Inflammatory macrophage (primary cell): Measurements from ENCODE around the gene MRPL40.
A peak's percentile ranks its signal among the peaks of the same experiment; 100 is the strongest.
"Not testable (repeated sequence)": the region's sequence is repeated elsewhere in the genome, so short reads cannot be mapped to it uniquely, and the experiment has no call there.

ENCODE experiments used
- DNase-seq, 2 donors: peaks; one replicate each; pipeline ENCODE4 v3.0.0-alpha.2; 2020 to 2022

The MRPL40 gene

DNA sequence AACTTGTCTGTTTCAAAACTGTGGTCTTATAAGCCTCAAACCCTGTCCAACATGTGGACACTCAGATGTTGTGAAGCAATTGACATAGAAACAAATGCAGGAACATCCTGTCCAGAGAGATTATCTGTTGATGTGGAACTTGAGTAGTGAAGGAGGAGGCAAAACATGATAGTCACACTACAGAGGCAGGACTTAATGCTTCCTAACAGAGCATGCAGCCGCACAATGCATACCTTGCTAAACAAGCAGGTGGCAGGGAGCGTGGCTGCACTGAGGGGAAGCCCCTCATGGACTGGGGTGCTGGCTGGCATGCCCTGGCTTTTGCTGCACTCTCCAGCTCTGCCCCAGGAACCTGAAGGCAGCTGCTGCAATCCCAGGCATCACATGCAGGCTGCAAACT lies 9.8 kb downstream of the MRPL40 start:
- DNase-seq: no peak

DNA sequence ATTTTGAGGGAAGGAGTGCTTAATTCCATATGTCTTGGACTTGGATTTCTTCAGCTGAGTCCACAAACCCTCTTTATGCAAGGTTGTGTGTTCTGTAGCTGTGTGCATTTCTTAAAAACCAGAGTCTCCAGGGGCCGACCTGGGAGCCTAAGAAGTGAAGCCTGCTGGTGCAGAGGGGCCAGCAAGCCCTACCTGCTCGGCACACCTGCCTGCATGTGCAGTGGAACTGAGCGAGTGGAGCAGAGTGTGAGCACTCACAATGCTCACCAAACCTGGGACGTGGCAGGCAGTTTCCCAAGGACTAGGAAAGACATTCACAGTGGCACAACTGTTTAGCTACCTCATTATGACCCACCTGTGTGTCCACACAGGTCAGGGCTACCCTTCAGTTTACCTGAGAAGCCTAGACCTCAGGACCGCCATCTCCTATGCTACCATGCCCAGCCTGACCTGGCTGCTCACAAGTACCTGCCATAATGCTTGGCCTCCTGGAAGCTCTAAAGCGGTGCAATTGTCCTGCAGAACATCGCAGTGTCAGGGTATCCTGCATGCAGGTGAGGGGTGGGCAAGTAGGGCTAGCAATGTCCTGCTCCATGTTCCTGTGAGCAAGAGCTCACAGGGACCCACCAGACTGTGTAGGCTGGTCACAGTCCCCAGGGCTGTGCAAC lies 11.3 kb downstream of the MRPL40 start:
- no peak for DNase-seq

DNA sequence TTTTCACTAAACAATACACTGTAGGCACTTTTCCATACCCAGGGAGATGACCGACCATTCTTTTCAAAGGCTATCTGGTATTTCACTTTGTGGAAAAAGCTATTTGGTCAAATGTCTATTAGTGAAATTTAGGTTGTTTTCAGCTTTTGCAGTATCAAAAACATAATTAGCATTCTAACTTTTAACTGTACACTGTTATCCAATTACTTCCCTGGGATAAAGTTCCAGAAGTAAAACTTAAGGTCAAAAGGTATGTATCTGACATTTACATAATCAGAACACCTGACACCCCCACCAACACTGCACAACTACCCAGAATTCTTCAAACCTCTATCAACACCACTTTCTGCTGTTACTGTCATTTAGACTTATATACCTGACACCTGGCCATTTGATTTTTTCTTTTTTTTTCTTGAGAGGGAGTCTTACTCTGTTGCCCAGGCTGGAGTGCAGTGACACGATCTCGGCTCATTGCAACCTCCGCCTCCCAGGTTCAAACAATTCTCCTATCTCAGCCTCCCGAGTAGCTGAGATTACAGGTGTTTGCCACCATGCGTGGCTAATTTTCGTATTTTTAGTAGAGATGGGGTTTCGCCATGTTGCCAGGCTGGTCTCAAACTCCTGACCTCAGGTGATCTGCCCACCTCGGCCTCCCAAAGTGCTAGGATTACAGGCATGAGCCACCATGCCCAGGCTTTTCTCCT lies 13.1 kb downstream of the MRPL40 start:
- not testable (repeated sequence) for DNase-seq

DNA sequence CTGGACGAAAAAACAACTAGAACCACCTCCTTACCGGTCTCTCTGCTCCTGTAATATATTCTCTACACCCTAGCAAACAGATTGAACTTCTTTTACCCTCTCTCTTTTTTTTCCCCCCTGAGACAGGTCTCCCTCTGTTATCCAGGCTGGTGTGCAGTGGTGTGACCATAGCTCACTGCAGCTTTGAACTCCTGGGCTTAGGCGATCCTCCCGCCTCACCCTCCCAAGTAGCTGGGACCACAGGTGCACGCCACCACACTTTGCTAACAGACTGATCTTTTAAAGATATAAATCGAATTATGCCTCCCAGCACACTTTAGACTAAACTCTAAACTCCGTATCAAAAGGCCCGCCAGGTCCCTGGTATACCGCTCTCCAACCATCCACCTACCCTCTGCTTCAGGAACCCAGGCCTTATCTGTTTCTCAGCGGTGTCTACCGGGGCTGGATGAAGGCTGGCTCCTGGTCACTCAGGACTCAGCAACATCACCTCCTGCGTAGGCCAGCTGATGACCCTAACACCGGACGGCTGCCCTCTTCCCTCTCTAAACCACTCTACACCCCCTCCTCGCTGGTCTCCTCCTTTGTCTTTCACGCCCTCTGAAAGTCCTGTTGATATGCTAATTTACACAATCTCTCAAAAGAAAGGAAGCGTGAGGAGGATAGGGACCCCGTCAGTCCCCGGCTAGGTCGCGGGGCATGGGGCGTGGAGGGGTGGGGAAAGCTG lies 14.4 kb downstream of the MRPL40 start:
- no peak for DNase-seq

DNA sequence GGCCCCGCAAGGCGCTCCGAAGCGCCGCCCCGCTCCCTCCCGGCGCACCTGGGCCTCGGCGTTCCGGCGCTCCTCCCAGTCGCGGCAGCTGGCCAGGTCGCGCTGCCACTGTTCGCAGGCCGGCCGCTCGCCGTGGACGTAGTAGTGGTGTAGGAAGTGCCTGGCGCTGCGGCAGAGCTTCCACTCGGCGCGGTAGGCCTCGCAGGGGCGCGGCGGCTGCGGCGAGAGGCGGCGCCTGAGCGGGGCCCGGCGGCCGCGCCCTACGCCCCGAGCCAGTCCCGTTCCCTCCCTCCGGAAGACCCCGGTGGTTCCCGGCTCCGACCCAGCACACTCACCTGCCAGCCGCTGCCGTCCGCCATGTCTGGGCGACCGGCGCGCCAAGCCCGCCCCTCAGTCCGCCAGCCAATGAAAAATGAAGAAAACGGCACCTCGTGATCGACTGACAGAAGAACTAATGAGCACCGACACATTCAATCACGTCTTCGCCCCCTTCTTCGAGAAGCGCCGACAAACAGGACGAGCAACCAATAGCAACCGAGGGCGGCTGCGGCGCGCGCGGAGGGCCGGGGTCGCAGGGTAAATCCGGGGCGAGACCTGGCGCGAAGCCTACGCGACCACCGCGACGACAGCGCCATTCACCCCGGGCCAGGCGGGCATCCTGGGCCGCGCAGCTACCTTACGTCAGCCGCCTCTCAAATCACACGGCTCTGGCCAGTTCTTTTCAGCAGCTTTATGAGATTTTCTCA lies 15.2 kb downstream of the MRPL40 start, which contains the start of gene C22orf39:
Gene C22orf39, minus strand, starts transcription at position 382 of the 746 bp plus-strand sequence. Its CDS starts 23 bp downstream, at position 359.
- DNase-seq: peak; percentile 92 to 93

DNA sequence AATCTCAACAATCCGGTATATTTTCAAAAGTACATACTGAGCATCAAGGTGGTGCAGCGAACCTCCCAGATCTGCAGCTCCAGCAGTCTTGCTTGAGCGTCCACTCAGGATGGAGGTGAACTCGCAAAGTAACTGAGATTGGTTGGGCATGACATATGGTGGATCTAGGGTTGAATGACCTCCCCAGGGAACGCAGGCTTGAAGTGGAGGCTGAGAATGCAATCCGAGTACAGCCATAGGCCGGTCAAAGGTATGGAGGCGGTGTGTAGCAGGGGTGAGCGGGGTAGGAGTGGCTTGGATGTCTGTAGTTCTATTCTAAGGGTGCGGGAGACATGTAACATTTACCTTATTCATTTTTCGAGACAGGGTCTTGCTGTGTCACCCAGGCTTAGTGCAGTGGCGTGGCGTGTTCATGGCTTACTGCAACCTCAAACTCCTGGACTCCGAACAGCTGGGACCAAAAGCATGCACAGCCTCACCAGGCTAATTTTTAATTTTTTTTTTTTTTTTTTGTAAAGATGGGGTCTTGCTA lies 15.8 kb downstream of the MRPL40 start:
- DNase-seq: peak; percentile 12 to 21

DNA sequence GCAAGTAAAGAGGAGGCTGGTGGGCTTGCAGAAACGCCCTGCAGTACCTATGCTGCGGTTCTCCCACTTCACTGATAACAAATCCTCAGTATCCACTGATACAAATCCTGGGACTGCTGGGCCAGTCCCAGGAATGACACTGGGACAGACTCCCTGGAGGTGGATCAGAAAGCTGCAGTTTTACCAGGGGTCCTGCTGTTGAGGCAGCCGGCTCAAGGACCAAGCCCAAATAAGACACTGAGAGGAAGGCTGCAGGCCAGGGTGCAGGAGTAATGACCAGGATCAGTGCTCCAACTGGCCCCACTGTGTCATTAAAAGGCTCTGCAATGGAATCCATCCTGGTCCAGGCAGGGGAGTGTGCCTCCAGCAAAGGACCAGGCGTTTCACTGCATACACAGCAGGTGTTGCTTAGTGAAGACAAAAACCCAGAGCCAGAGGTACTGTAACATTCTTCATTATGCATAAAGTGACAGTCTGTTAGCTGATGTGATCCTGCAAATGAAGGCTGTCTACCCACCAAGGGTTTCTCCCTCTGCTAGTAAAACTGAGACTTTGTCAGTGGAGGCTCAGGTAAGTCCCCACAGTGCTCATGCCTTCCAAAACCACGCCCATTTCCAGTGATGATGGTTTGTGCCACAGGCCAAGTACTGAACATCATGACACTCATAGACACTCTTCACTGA lies 16.5 kb downstream of the MRPL40 start:
- no peak for DNase-seq

DNA sequence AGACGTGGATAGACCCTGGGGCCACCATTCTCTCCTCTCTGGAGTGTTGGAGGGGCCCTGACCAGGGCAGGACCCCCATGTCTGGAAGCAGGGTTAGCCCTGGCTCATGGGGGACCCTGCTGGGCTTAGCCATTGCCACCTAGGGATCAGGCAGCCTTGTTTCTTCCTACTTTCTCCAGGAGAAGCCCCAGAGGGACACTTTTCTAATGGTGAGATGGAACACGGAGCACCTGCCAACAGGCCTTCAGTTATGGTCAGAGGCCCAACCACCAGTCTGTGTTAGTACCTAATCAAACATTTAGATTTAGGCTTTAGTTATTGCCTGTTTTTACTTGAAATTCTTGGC lies 17.1 kb downstream of the MRPL40 start:
- DNase-seq: no peak

DNA sequence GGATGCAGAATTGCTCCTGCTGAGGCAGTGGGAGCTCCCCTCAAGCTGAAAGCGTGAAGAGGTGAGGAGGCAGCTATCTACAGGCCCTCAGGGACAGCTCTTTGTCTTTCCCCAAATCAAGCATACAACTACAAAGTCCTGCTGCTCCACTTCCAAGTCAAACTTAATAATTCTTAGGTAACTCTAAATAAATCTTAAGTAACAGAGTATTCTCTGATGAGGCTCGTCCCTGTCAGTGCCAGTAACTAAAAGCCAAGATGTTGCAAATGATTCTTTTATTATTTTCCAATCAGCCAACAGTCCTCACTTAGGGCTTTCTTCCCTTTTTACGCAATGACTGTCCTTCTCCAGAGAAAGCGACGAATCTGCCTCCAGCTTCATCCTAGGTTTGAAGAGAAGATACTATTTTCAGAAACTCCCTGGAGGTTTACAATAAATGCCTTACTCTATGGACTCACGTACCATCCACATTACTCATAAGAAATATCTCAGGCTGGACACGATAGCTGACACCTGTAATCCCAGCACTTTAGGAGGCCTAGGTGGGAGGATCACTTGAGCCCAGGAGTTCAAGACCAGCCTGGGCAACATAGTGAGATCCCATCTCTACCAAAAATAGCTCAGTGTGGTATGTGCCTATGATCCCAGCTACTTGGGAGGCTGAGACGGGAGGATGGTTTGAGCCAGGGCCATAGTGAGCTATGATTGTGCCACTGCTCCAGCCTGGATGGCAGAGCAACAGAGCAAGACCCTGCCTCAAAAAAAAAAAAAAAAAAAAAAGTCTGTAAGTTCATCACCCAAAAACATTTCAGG lies 18.2 kb downstream of the MRPL40 start:
- DNase-seq: no peak

DNA sequence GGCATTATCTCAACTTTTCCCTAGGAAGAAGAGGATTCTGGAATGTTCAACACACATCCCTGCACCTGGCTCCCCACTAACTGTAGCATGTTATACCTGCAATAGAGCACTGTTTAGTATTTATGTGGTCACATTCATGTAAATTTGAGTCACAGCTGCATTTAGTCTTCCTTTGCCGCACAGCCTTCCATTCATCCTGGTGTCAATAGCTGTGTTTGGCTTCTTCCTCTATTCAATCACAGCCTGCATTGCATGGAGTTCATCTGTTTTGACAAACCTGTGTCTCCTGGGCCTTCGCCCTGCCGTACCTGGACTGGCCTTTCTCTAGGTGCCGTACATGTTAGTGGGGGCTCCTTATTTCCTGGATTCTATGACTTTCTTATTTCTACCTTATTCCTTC lies 19.2 kb downstream of the MRPL40 start:
- DNase-seq: no peak

DNA sequence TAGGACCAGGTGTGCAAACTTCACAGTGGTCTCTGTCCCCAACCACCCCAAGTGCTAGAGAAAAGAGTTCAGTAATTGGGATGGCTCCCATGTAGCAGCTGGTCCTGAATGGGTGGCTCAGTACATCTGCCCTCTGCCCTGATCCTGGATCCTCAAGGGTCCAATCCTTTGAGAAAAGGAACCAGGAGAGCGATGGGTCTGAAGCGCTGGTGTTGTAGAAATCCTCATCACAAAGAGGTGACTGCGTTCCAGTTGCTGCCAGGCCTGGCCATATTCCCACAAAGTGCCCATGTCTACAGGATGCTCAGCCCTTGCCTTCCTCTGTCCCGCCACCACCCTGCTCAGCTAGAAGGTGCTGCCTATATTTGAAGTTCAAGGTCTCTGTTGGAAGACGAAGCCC lies 21.4 kb downstream of the MRPL40 start:
- DNase-seq: no peak

DNA sequence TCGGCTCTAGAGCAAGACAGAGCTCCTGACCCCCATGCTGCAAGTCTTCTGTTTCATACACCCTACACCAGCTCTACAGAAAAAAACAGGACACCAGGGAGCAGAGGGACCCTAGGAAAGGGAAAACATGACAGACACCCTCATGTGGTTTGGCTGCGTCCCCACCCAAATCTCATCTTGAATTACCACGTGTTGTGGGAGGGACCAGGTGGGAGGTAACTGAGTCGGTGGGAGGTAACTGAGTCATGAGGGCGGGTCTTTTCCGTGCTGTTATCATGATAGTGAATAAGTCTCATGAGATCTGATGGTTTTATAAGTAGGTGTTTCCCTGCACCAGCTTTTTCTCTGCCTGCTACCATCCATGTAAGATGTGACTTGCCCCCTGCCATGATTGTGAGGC lies 21.8 kb downstream of the MRPL40 start:
- no peak for DNase-seq

DNA sequence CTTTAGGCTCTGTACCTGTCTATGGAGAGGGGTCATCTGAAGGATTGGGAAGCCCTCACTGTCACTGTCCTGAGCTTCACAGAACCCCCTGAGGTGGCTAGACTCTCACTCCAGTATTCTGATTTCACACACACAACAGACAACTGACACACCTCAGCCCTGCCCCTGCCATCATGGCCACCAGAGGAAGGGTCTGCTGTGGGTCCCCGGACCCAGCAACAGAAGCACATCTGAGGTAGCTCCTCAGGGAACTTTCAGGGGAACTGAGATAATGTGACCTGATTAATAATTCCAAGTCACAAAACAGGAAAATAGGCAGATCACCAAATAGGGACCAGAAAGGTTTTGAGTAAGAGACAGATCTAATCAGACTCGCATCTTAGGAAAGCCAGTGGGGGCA lies 22.7 kb downstream of the MRPL40 start:
- no peak for DNase-seq

DNA sequence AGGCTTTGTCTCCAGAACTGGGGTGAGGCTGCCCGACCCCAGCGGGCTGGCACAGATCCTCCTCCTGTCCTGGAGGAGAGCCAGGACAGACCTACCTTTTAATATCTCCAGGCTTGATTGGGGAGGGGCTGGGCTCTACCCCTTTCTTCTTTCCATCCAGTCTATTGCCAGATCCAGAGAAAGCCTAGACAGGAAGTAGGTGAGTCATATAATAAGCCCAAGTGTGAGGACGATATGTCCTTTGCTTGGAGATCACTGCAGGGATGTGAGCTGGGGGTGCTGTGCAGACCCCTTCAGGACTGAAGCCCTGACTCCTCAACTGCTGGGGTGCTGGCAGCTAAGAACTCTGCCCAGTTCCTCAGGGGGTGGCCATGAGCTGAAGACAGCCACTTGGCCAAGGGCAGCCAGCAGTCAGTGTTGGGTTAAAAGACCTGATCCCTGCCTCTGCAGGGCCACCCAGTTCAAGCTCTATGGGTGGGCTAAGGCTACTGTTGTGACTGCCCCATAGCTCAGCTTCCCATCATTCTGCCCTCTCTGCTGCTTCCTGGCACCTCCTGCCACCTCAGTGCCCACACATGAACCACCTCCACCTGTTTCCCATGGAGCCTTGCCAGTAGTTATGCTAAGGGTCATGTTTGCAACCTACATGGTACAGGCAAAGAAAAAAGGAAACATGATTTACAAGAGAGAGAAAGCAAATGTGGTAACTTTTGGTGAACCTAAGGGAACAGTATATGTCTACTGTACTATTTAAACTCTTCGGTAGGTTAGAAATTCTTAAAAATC lies 23.4 kb downstream of the MRPL40 start:
- no peak for DNase-seq

DNA sequence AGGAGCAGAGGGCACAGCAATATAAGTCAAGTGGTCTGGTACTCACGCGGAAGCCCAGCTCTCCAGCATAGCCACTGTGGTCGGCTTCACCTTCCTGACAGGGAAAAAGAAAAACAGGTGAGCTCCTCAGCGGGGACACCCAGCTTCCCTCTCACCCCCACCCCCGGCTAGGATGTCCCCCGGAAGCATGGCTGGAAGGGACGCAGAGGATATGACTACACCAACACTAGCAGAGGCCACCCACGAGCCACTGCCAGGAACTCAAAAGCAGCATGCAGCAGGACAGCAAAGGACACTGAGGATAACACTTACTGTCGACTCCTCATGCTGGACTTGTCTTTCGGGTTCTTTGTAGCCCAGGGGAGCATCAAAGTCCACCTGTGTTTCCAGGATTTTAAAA lies 24.2 kb downstream of the MRPL40 start:
- DNase-seq: no peak

DNA sequence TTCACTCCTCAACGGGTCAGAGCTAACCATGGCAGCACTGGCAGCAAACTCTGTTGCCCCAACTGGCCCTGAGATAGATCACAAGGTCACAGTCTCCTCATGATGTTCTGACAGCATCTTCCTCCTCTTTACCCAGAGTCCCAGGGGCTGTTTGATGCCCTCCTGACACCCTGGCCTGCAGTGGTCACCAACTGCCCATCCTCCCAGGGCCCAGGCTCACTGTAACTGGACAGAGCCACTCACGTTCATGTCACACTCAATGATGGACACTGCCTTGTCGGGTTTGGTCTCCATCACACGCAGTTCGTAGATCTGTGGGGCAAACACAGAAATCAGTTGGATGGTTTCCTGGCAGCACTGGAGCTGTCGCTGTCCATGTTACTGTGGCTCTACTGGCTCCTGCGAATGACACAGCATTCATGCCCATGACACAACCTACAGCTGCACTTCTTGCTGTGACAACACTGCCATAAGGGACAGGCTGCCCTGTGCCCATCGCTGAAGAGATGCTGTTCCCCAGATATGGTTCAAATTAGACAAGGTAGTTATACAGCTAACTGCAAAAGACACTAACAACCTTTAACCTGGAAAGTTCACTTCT lies 25.6 kb downstream of the MRPL40 start:
- DNase-seq: no peak

DNA sequence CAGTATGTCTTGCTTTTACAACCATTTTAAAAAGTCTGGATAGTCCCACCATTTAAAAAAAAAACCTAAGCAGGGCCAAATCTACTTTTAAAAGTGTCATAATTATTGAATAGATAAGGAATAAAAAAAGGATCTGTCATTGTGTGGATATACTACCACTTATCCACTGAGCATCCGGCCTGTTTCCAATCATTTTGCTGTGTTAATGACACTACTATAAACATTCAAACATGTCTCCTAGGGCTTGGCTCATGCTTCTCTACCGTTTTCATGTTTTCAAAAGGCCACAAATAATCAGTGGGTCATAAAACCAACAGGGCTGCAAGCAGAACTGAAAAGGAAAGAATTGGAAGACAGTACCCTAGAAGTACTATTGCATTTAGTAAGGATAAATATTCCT lies 27.7 kb downstream of the MRPL40 start:
- DNase-seq: no peak

DNA sequence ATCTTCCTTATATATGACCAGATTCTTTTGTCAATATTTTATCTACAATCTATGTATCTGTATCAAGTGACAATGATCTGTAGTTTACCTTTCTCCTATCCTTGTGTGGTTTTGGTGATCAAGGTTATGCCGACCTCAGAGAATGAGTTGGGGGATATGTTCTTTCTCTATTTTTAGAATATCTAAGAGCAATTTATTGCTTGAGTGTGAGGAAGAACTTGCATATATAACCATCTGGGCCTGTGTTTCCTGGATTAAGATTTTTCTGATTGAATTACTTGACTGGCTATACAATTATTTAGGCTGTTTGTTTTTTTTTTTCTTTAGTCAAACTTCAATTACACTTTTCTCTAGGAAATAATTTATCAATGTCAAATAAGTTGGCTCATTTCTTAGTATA lies 29.2 kb downstream of the MRPL40 start:
- DNase-seq: no peak

DNA sequence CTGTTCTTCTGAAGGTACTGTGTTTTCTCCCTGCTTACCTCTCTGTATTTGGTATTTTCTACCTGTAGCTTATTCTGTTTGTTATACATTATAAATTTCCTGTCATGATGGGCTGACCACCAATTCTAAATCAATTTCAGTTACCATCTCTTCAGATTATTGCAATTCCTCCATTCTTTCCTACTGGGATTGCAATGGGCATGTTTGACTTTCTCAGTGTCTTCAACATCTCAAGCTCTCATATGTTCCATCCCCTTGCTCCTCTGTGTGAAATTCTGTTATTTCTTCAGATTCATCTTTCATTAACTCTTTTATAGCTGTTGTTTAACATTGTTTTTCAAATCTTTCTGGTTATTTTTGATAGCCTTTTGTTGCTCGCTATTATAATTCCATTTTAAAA lies 30.7 kb downstream of the MRPL40 start:
- DNase-seq: no peak
